B cell (primary cell): ENCODE data around the gene NAV2. TPM values are rescaled to one million over a fixed set of nuclear protein-coding genes. Genes with fewer than 3 reads are reported as not detected.

Source experiments
- ATAC-seq: fragments of 200-7000 bp; cut with Tn5 transposase; one replicate; pipeline ENCODE4 v1.10.0; 2021; ENCODE audit warnings: low read depth, mild to moderate bottlenecking, moderate number of reproducible peaks, moderate library complexity
- CTCF ChIA-PET: fragments of 350-600 bp; sonication (Branson Sonifier 250); formaldehyde crosslinking; loops from one replicate; lab custom pipeline; 2021; ENCODE audit warnings: antibody characterized with exemption, inconsistent platforms; lab: Charles Lee
- POLR2A ChIA-PET: fragments of 350-600 bp; sonication (Branson Sonifier 250); formaldehyde crosslinking; loops from one replicate; lab custom pipeline; 2021; ENCODE audit warnings: antibody characterized with exemption; lab: Charles Lee
- DNase-seq: peaks from one replicate; pipeline ENCODE4 v3.0.0; 2013
- H2AFZ ChIP-seq: 2 replicates; pipeline ENCODE4 v1.6.1; 2012; ENCODE audit warnings: mild to moderate bottlenecking, low read depth, low read length; ENCODE audit not compliant: insufficient read depth, poor library complexity, severe bottlenecking
- H3K27ac ChIP-seq, 2 donors: 1 replicate in 1 of 2; 2 replicates in 1 of 2; pipeline ENCODE4 v1.5.1; 2012 to 2013; ENCODE audit warnings: low read length in 2 of 2, mild to moderate bottlenecking in 2 of 2, moderate library complexity in 1 of 2
- H3K27me3 ChIP-seq, 4 experiments: fragments of 200-600 bp in 1 of 4; sonication (generic) in 1 of 4; replicated peaks in 1 of 4; 1 replicate in 2 of 4; 2 replicates in 2 of 4; pipeline versions ENCODE4 v1.6.1 to v1.7.0; 2013 to 2016; ENCODE audit warnings: low read length in 3 of 4, mild to moderate bottlenecking in 2 of 4, mixed read lengths in 1 of 4, moderate library complexity in 1 of 4; ENCODE audit not compliant: insufficient read depth in 4 of 4, control insufficient read depth in 3 of 4; ENCODE audit errors: control extremely low read depth in 1 of 4
- H3K36me3 ChIP-seq, 2 experiments: replicated peaks in 1 of 2; 1 replicate in 1 of 2; 2 replicates in 1 of 2; pipeline versions ENCODE4 v1.6.1 to v1.7.1; 2013; ENCODE audit warnings: low read length in 1 of 2; ENCODE audit not compliant: insufficient read depth in 2 of 2, control insufficient read depth in 1 of 2; ENCODE audit errors: control extremely low read depth in 1 of 2, extremely low read depth in 1 of 2
- H3K4me1 ChIP-seq, 2 donors: fragments of 200-600 bp in 1 of 2; sonication (generic) in 1 of 2; 1 replicate in 1 of 2; 2 replicates in 1 of 2; pipeline versions ENCODE4 v1.5.1 to v1.6.1; 2013 to 2017; ENCODE audit warnings: low read length in 2 of 2; ENCODE audit not compliant: control insufficient read depth in 2 of 2, insufficient read depth in 2 of 2
- H3K4me2 ChIP-seq: replicated peaks from 2 replicates; pipeline ENCODE3; 2012; ENCODE audit warnings: mild to moderate bottlenecking, low read depth, low read length; ENCODE audit not compliant: poor library complexity, severe bottlenecking
- H3K4me3 ChIP-seq, 5 experiments: fragments of 200-600 bp in 1 of 5; sonication (generic) in 1 of 5; 1 replicate in 3 of 5; 2 replicates in 2 of 5; pipeline versions ENCODE4 v1.5.1 to v1.7.0; 2011 to 2016; ENCODE audit warnings: low read length in 4 of 5, mild to moderate bottlenecking in 4 of 5, low read depth in 2 of 5, control low read depth in 1 of 5, moderate library complexity in 1 of 5; ENCODE audit not compliant: insufficient read depth in 1 of 5; ENCODE audit errors: control extremely low read depth in 1 of 5, extremely low read depth in 1 of 5
- H3K79me2 ChIP-seq: fragments of 200-600 bp; sonication (generic); one replicate; pipeline ENCODE4 v1.6.0; 2016; ENCODE audit warnings: low read length; ENCODE audit not compliant: control insufficient read depth, insufficient read depth
- H3K9ac ChIP-seq: fragments of 200-600 bp; sonication (generic); 2 replicates; pipeline ENCODE4 v1.6.1; 2017; ENCODE audit warnings: mild to moderate bottlenecking, low read length, moderate library complexity
- H3K9me3 ChIP-seq, 3 donors: one replicate each; pipeline versions ENCODE4 v1.6.1 to v1.7.1; 2013; ENCODE audit warnings: low read length in 2 of 3; ENCODE audit not compliant: control insufficient read depth in 2 of 3, insufficient read depth in 1 of 3; ENCODE audit errors: control extremely low read depth in 1 of 3
- H4K20me1 ChIP-seq: 2 replicates; pipeline ENCODE4 v1.6.0; 2012; ENCODE audit warnings: mild to moderate bottlenecking, low read length; ENCODE audit not compliant: insufficient read depth, control insufficient read depth, poor library complexity, severe bottlenecking
- H3K27ac Mint-ChIP-seq: one replicate; pipeline ENCODE4 v1.8.0; 2021; ENCODE audit warnings: mixed read lengths
- H3K27me3 Mint-ChIP-seq: one replicate; pipeline ENCODE4 v1.8.0; 2021; ENCODE audit warnings: mixed read lengths
- H3K4me1 Mint-ChIP-seq: one replicate; pipeline ENCODE4 v1.8.0; 2021; ENCODE audit warnings: mixed read lengths
- H3K4me3 Mint-ChIP-seq: one replicate; pipeline ENCODE4 v1.8.0; 2021; ENCODE audit warnings: mixed read lengths
- H3K9me3 Mint-ChIP-seq: one replicate; pipeline ENCODE4 v1.8.0; 2022; ENCODE audit warnings: mixed read lengths; ENCODE audit not compliant: insufficient read depth
- CTCF ChIP-seq: fragments of 200-600 bp; IDR thresholded peaks from one replicate; pipeline ENCODE4 v1.8.0; 2022; ENCODE audit warnings: antibody characterized with exemption, mild to moderate bottlenecking
- EZH2 ChIP-seq: IDR thresholded peaks from 2 replicates; pipeline ENCODE4 v1.6.1; 2012; ENCODE audit warnings: borderline replicate concordance, low read depth, mild to moderate bottlenecking, moderate library complexity, low read length; ENCODE audit not compliant: insufficient read depth, poor library complexity, severe bottlenecking
- WGBS: methylation state at CpG from one replicate; pipeline ENCODE4 v1.1.5; 2013; ENCODE audit warnings: missing lambda C conversion rate; ENCODE audit not compliant: insufficient coverage; 5-methylcytosine and 5-hydroxymethylcytosine counted together
- intact Hi-C: fragments of 100-400 bp; cut with micrococcal nuclease; formaldehyde crosslinking; loops from one replicate; pipeline ENCODE4 v1.10.0; 2022
- polyA plus RNA-seq: library from polyadenylated mRNA; depleted of rRNA; stranded (reverse); fragments of >200 nt; gene quantifications from 2 replicates; pipeline ENCODE4 v1.2.3, GENCODE V29; 2012
- total RNA-seq, 2 donors: library from RNA; stranded (reverse); fragments of 120-200 nt in 1 of 2; gene quantifications; 1 replicate in 1 of 2; 2 replicates in 1 of 2; pipeline versions ENCODE4 v1.2.3 to v1.2.4, GENCODE V29; 2013 to 2022

NAV2 gene
- total and polyA plus RNA-seq, 2 donors (not counting 1 experiment from before 2014, with no cell fraction given), result 0.82 to 22.2 TPM

- Histone ChIP-seq H3K9ac (no peak overlapping the region), H4K20me1 (no peaks in the 10 kb centered on the region), H3K4me1 (no peaks in the 10 kb centered on the region), H3K4me2 (no peak overlapping the region), H2AFZ (no peak overlapping the region), H3K4me3 (no peak overlapping the region), H3K9me3 (no peaks in the 10 kb centered on the region), H3K79me2 (no peaks in the 10 kb centered on the region), H3K27ac (no peak overlapping the region), H3K36me3 (no peaks in the 10 kb centered on the region), H3K27me3 (no peaks in the 10 kb centered on the region)
- intact Hi-C loops, result no loop called here
- Mint-ChIP-seq H3K27me3 (peaks cover 39% of the 10 kb centered on the region), H3K27ac (no peak overlapping the region), H3K4me3 (no peak overlapping the region), H3K9me3 (no peaks in the 10 kb centered on the region), H3K4me1 (no peaks in the 10 kb centered on the region)
- ChIA-PET CTCF (interaction anchor here (0.7 kb wide), 2 partner anchors 11 to 40 kb away, joined by 3 to 4 read pairs; no protein-coding TSS in a partner anchor), POLR2A (no interaction called here)
- no peak for DNase-seq
- 61% methylated on average over 7 of the region's 7 CpGs for WGBS
- no peak for TF ChIP-seq EZH2
- TF ChIP-seq CTCF, result no peak
- ATAC-seq, result no peak
These were observed 9.4 kb upstream of the NAV2 start for GRCh38 chr11:19703211-19703610.

- Histone ChIP-seq H3K4me1 (no peaks in the 10 kb centered on the region), H3K9me3 (no peaks in the 10 kb centered on the region), H3K4me3 (no peak overlapping the region), H3K79me2 (no peaks in the 10 kb centered on the region), H3K9ac (no peak overlapping the region), H3K27me3 (no peaks in the 10 kb centered on the region), H2AFZ (no peak overlapping the region), H3K4me2 (no peak overlapping the region), H3K27ac (no peak overlapping the region), H3K36me3 (no peaks in the 10 kb centered on the region), H4K20me1 (no peaks in the 10 kb centered on the region)
- H3K9me3 Mint-ChIP-seq, result no peaks in the 10 kb centered on the region
- DNase-seq (no peak), ATAC-seq (no peak)
- H3K4me3 Mint-ChIP-seq, result no peak overlapping the region
- no peaks in the 10 kb centered on the region for H3K4me1 Mint-ChIP-seq
- peaks cover 42% of the 10 kb centered on the region for H3K27me3 Mint-ChIP-seq
- ChIA-PET POLR2A (no interaction called here), CTCF (no interaction called here)
- H3K27ac Mint-ChIP-seq, result no peak overlapping the region
- intact Hi-C loops, result no loop called here
- no CpG with 5 or more reads among the region's 1 CpG for WGBS
- TF ChIP-seq EZH2, result no peak
- no peak for TF ChIP-seq CTCF
These were observed 8.4 kb upstream of the NAV2 start for GRCh38 chr11:19704213-19704612.
